B cell (primary cell): ENCODE data around the gene IRF8. TPM values are rescaled to one million over a fixed set of nuclear protein-coding genes. Genes with fewer than 3 reads are reported as not detected.

Experiments used
- ATAC-seq: fragments of 200-7000 bp; cut with Tn5 transposase; one replicate; pipeline ENCODE4 v1.10.0; 2021; ENCODE audit warnings: low read depth, mild to moderate bottlenecking, moderate number of reproducible peaks, moderate library complexity
- CTCF ChIA-PET: fragments of 350-600 bp; sonication (Branson Sonifier 250); formaldehyde crosslinking; loops from one replicate; lab custom pipeline; 2021; ENCODE audit warnings: antibody characterized with exemption, inconsistent platforms; lab: Charles Lee
- POLR2A ChIA-PET: fragments of 350-600 bp; sonication (Branson Sonifier 250); formaldehyde crosslinking; loops from one replicate; lab custom pipeline; 2021; ENCODE audit warnings: antibody characterized with exemption; lab: Charles Lee
- DNase-seq: peaks from one replicate; pipeline ENCODE4 v3.0.0; 2013
- H2AFZ ChIP-seq: 2 replicates; pipeline ENCODE4 v1.6.1; 2012; ENCODE audit warnings: mild to moderate bottlenecking, low read depth, low read length; ENCODE audit not compliant: insufficient read depth, poor library complexity, severe bottlenecking
- H3K27ac ChIP-seq, 2 donors: 1 replicate in 1 of 2; 2 replicates in 1 of 2; pipeline ENCODE4 v1.5.1; 2012 to 2013; ENCODE audit warnings: low read length in 2 of 2, mild to moderate bottlenecking in 2 of 2, moderate library complexity in 1 of 2
- H3K27me3 ChIP-seq, 4 experiments: fragments of 200-600 bp in 1 of 4; sonication (generic) in 1 of 4; replicated peaks in 1 of 4; 1 replicate in 2 of 4; 2 replicates in 2 of 4; pipeline versions ENCODE4 v1.6.1 to v1.7.0; 2013 to 2016; ENCODE audit warnings: low read length in 3 of 4, mild to moderate bottlenecking in 2 of 4, mixed read lengths in 1 of 4, moderate library complexity in 1 of 4; ENCODE audit not compliant: insufficient read depth in 4 of 4, control insufficient read depth in 3 of 4; ENCODE audit errors: control extremely low read depth in 1 of 4
- H3K36me3 ChIP-seq, 2 experiments: replicated peaks in 1 of 2; 1 replicate in 1 of 2; 2 replicates in 1 of 2; pipeline versions ENCODE4 v1.6.1 to v1.7.1; 2013; ENCODE audit warnings: low read length in 1 of 2; ENCODE audit not compliant: insufficient read depth in 2 of 2, control insufficient read depth in 1 of 2; ENCODE audit errors: control extremely low read depth in 1 of 2, extremely low read depth in 1 of 2
- H3K4me1 ChIP-seq, 2 donors: fragments of 200-600 bp in 1 of 2; sonication (generic) in 1 of 2; 1 replicate in 1 of 2; 2 replicates in 1 of 2; pipeline versions ENCODE4 v1.5.1 to v1.6.1; 2013 to 2017; ENCODE audit warnings: low read length in 2 of 2; ENCODE audit not compliant: control insufficient read depth in 2 of 2, insufficient read depth in 2 of 2
- H3K4me2 ChIP-seq: replicated peaks from 2 replicates; pipeline ENCODE3; 2012; ENCODE audit warnings: mild to moderate bottlenecking, low read depth, low read length; ENCODE audit not compliant: poor library complexity, severe bottlenecking
- H3K4me3 ChIP-seq, 5 experiments: fragments of 200-600 bp in 1 of 5; sonication (generic) in 1 of 5; 1 replicate in 3 of 5; 2 replicates in 2 of 5; pipeline versions ENCODE4 v1.5.1 to v1.7.0; 2011 to 2016; ENCODE audit warnings: low read length in 4 of 5, mild to moderate bottlenecking in 4 of 5, low read depth in 2 of 5, control low read depth in 1 of 5, moderate library complexity in 1 of 5; ENCODE audit not compliant: insufficient read depth in 1 of 5; ENCODE audit errors: control extremely low read depth in 1 of 5, extremely low read depth in 1 of 5
- H3K79me2 ChIP-seq: fragments of 200-600 bp; sonication (generic); one replicate; pipeline ENCODE4 v1.6.0; 2016; ENCODE audit warnings: low read length; ENCODE audit not compliant: control insufficient read depth, insufficient read depth
- H3K9ac ChIP-seq: fragments of 200-600 bp; sonication (generic); 2 replicates; pipeline ENCODE4 v1.6.1; 2017; ENCODE audit warnings: mild to moderate bottlenecking, low read length, moderate library complexity
- H3K9me3 ChIP-seq, 3 donors: one replicate each; pipeline versions ENCODE4 v1.6.1 to v1.7.1; 2013; ENCODE audit warnings: low read length in 2 of 3; ENCODE audit not compliant: control insufficient read depth in 2 of 3, insufficient read depth in 1 of 3; ENCODE audit errors: control extremely low read depth in 1 of 3
- H4K20me1 ChIP-seq: 2 replicates; pipeline ENCODE4 v1.6.0; 2012; ENCODE audit warnings: mild to moderate bottlenecking, low read length; ENCODE audit not compliant: insufficient read depth, control insufficient read depth, poor library complexity, severe bottlenecking
- H3K27ac Mint-ChIP-seq: one replicate; pipeline ENCODE4 v1.8.0; 2021; ENCODE audit warnings: mixed read lengths
- H3K27me3 Mint-ChIP-seq: one replicate; pipeline ENCODE4 v1.8.0; 2021; ENCODE audit warnings: mixed read lengths
- H3K4me1 Mint-ChIP-seq: one replicate; pipeline ENCODE4 v1.8.0; 2021; ENCODE audit warnings: mixed read lengths
- H3K4me3 Mint-ChIP-seq: one replicate; pipeline ENCODE4 v1.8.0; 2021; ENCODE audit warnings: mixed read lengths
- H3K9me3 Mint-ChIP-seq: one replicate; pipeline ENCODE4 v1.8.0; 2022; ENCODE audit warnings: mixed read lengths; ENCODE audit not compliant: insufficient read depth
- EZH2 ChIP-seq: IDR thresholded peaks from 2 replicates; pipeline ENCODE4 v1.6.1; 2012; ENCODE audit warnings: borderline replicate concordance, low read depth, mild to moderate bottlenecking, moderate library complexity, low read length; ENCODE audit not compliant: insufficient read depth, poor library complexity, severe bottlenecking
- WGBS: methylation state at CpG from one replicate; pipeline ENCODE4 v1.1.5; 2013; ENCODE audit warnings: missing lambda C conversion rate; ENCODE audit not compliant: insufficient coverage; 5-methylcytosine and 5-hydroxymethylcytosine counted together
- intact Hi-C: fragments of 100-400 bp; cut with micrococcal nuclease; formaldehyde crosslinking; loops from one replicate; pipeline ENCODE4 v1.10.0; 2022
- polyA plus RNA-seq: library from polyadenylated mRNA; depleted of rRNA; stranded (reverse); fragments of >200 nt; gene quantifications from 2 replicates; pipeline ENCODE4 v1.2.3, GENCODE V29; 2012
- total RNA-seq, 2 donors: library from RNA; stranded (reverse); fragments of 120-200 nt in 1 of 2; gene quantifications; 1 replicate in 1 of 2; 2 replicates in 1 of 2; pipeline versions ENCODE4 v1.2.3 to v1.2.4, GENCODE V29; 2013 to 2022
- TF ChIP-seq, protein P1 (sequence below): fragments of 200-600 bp; IDR thresholded peaks from one replicate; pipeline ENCODE4 v1.8.0; 2022; ENCODE audit warnings: antibody characterized with exemption, mild to moderate bottlenecking

Gene IRF8
- total and polyA plus RNA-seq, 2 donors (not counting 1 experiment from before 2014, with no cell fraction given), result 309 to 332 TPM

DNA sequence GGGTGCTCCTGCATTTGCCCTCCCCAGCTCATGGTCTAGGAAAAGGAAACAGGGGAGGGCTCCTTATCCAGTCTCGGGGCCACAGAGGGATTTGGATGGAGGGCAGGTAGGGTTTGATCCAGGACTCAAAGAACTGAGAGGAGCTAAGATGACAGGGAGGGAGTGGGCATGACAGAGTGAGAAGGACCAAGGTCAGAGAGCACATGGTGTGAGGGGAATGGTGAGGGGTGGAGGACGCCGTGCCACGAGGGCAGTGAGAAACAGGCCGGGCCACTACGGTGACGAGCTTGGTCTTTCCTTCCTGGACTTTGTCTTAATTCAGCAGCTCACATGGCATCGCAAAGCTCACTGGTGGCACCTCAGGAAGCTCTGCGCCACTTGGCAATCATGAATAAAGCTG, 35.2 kb downstream of the IRF8 start:
- DNase-seq (no peak), ATAC-seq (no peak)
- Histone ChIP-seq H3K27me3 (no peaks in the 10 kb centered on the region), H3K27ac (peak overlapping the region; percentile 96 to 98), H4K20me1 (no peaks in the 10 kb centered on the region), H3K9me3 (no peaks in the 10 kb centered on the region), H3K9ac (no peak overlapping the region), H3K4me1 (peaks cover 82 to 95% of the 10 kb centered on the region in 2 donors), H3K4me2 (peak overlapping the region; percentile 86), H3K4me3 (no peak overlapping the region), H3K79me2 (peaks cover 55% of the 10 kb centered on the region), H3K36me3 (no peaks in the 10 kb centered on the region), H2AFZ (no peak overlapping the region)
- CTCF ChIA-PET, result interaction anchor here (1.1 to 7.4 kb wide), 8 partner anchors 10 to 114 kb away, joined by 3 to 64 read pairs (median 6); no protein-coding TSS in a partner anchor
- Mint-ChIP-seq H3K27me3 (no peaks in the 10 kb centered on the region), H3K9me3 (no peaks in the 10 kb centered on the region), H3K4me1 (peaks cover 90% of the 10 kb centered on the region), H3K27ac (peak overlapping the region; percentile 77), H3K4me3 (peak overlapping the region; percentile 46)
- intact Hi-C loops, result loop anchor here (5.0 kb wide), 1 partner anchor 33 kb away; no protein-coding TSS in a partner anchor
- POLR2A ChIA-PET, result interaction anchor here (1.3 to 4.3 kb wide), 3 partner anchors 12 to 36 kb away, joined by 5 to 32 read pairs (median 8); partner anchors contain the start of gene IRF8
- TF ChIP-seq, protein P1, sequence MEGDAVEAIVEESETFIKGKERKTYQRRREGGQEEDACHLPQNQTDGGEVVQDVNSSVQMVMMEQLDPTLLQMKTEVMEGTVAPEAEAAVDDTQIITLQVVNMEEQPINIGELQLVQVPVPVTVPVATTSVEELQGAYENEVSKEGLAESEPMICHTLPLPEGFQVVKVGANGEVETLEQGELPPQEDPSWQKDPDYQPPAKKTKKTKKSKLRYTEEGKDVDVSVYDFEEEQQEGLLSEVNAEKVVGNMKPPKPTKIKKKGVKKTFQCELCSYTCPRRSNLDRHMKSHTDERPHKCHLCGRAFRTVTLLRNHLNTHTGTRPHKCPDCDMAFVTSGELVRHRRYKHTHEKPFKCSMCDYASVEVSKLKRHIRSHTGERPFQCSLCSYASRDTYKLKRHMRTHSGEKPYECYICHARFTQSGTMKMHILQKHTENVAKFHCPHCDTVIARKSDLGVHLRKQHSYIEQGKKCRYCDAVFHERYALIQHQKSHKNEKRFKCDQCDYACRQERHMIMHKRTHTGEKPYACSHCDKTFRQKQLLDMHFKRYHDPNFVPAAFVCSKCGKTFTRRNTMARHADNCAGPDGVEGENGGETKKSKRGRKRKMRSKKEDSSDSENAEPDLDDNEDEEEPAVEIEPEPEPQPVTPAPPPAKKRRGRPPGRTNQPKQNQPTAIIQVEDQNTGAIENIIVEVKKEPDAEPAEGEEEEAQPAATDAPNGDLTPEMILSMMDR, result no peak
- TF ChIP-seq EZH2, result no peak
- WGBS, result 91% methylated on average over 9 of the region's 9 CpGs

DNA sequence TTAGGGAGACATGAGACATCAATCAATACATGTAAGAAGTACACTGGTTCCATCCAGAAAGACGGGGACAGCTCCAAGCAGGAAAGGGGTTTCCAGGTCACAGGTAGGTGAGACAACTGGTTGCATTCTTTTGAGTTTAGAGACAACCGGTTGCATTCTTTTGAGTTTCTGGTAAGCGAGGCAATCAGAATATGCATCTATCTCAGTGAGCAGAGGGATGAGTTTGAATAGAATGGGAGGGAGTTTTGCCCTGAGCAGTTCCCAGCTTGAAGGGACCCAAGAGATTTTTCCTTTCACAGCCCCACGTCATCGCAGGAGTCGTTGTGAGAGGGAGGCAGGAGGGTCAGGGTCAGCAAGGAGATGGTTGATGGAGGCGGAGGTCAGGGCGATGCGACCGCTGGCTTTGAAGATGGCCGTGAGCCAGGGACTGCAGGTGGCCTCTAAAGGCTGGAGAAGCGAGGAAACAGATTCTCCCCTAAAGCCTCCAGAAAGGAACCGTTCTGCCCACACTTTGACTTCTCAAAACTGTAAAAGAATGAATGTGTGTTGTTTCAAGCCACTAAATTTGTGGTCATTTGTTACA, 36.5 kb downstream of the IRF8 start:
- H3K9me3 Mint-ChIP-seq, result no peaks in the 10 kb centered on the region
- peak overlapping the region; percentile 94 for H3K27ac Mint-ChIP-seq
- DNase-seq (no peak), ATAC-seq (peak; percentile 6)
- Histone ChIP-seq H3K79me2 (peaks cover 61% of the 10 kb centered on the region), H3K4me2 (peak overlapping the region; percentile 86), H3K4me3 (peak overlapping the region in 4 of 5 experiments; percentile 47 to 63 (median 55)), H3K4me1 (peaks cover 82 to 92% of the 10 kb centered on the region in 2 donors), H3K27ac (peak overlapping the region; percentile 96 to 98), H3K9me3 (no peaks in the 10 kb centered on the region), H2AFZ (peak overlapping the region; percentile 68), H3K27me3 (no peaks in the 10 kb centered on the region), H3K36me3 (no peaks in the 10 kb centered on the region), H4K20me1 (no peaks in the 10 kb centered on the region), H3K9ac (peak overlapping the region; percentile 69)
- ChIA-PET POLR2A (interaction anchor here (0.9 to 4.3 kb wide), 11 partner anchors 11 to 114 kb away, joined by 3 to 32 read pairs (median 4); partner anchors contain the start of gene IRF8), CTCF (interaction anchor here (0.9 to 7.4 kb wide), 14 partner anchors 10 to 115 kb away, joined by 3 to 64 read pairs (median 4); partner anchors contain the start of gene IRF8)
- H3K4me3 Mint-ChIP-seq, result peak overlapping the region; percentile 81
- WGBS, result 27% methylated on average over 6 of the region's 13 CpGs
- H3K27me3 Mint-ChIP-seq, result no peaks in the 10 kb centered on the region
- TF ChIP-seq, protein P1, result no peak
- TF ChIP-seq EZH2, result no peak
- H3K4me1 Mint-ChIP-seq, result peaks cover 90% of the 10 kb centered on the region
- intact Hi-C loops, result loop anchor here (5.0 kb wide), 1 partner anchor 82 kb away; no protein-coding TSS in a partner anchor
